H1 (cell line): ENCODE measurements around the gene RTN4RL2. TPM values are rescaled to one million over a fixed set of nuclear protein-coding genes. Genes with fewer than 3 reads are reported as not detected.

Experiments used
- BRCA1 ChIP-seq: IDR thresholded peaks from 2 replicates; pipeline ENCODE4 v1.6.1; 2012; ENCODE audit warnings: low read depth, low read length, improper control_type of control experiment
- CBX5 ChIP-seq: fragments of 300-800, 300-1000 bp; sonication (generic); IDR thresholded peaks from 2 replicates; pipeline ENCODE4 v1.7.1; 2016; ENCODE audit warnings: antibody characterized with exemption, low read length, low read depth
- EZH2 ChIP-seq: fragments of 200-600 bp; sonication (generic); IDR thresholded peaks from 2 replicates; pipeline ENCODE4 v1.7.1; 2012; ENCODE audit warnings: low read depth, mild to moderate bottlenecking, moderate library complexity, low read length, inconsistent platforms; ENCODE audit not compliant: severe bottlenecking
- GTF2F1 ChIP-seq: IDR thresholded peaks from 2 replicates; pipeline ENCODE4 v1.6.1; 2012; ENCODE audit warnings: low read depth, low read length, improper control_type of control experiment, borderline replicate concordance
- HDAC2 ChIP-seq, 2 experiments: fragments of 300-600 bp in 1 of 2; sonication (generic) in 1 of 2; IDR thresholded peaks; 2 replicates each; pipeline ENCODE4 v1.6.1; 2011 to 2012; ENCODE audit warnings: low read depth in 2 of 2, low read length in 2 of 2, mild to moderate bottlenecking in 2 of 2, moderate library complexity in 2 of 2, borderline replicate concordance in 1 of 2, inconsistent platforms in 1 of 2
- KDM4A ChIP-seq: IDR thresholded peaks from one replicate; pipeline ENCODE4 v1.7.1; 2012; ENCODE audit warnings: low read depth, mild to moderate bottlenecking, moderate library complexity, low read length, inconsistent platforms; ENCODE audit not compliant: severe bottlenecking
- NRF1 ChIP-seq: IDR thresholded peaks from 2 replicates; pipeline ENCODE4 v1.6.1; 2011; ENCODE audit warnings: mild to moderate bottlenecking, low read depth, low read length, improper control_type of control experiment
- POLR2A ChIP-seq, 2 experiments: IDR thresholded peaks; 1 replicate in 1 of 2; 2 replicates in 1 of 2; pipeline ENCODE4 v1.6.1; 2011; ENCODE audit warnings: low read depth in 2 of 2, low read length in 2 of 2, mild to moderate bottlenecking in 2 of 2; ENCODE audit errors: control extremely low read depth in 1 of 2
- RXRA ChIP-seq: IDR thresholded peaks from 2 replicates; pipeline ENCODE4 v1.6.1; 2011; ENCODE audit warnings: low read depth, mild to moderate bottlenecking, low read length, moderate library complexity; ENCODE audit not compliant: insufficient read depth
- SIRT6 ChIP-seq: IDR thresholded peaks from one replicate; pipeline ENCODE4 v1.7.1; 2012; ENCODE audit warnings: low read length, inconsistent platforms
- SIX5 ChIP-seq: IDR thresholded peaks from 2 replicates; pipeline ENCODE4 v1.6.1; 2011; ENCODE audit warnings: mild to moderate bottlenecking, low read depth, low read length
- SP1 ChIP-seq: IDR thresholded peaks from 2 replicates; pipeline ENCODE4 v1.6.1; 2011; ENCODE audit warnings: low read depth, low read length
- TCF12 ChIP-seq: IDR thresholded peaks from 2 replicates; pipeline ENCODE4 v1.6.1; 2011; ENCODE audit warnings: low read depth, mild to moderate bottlenecking, low read length
- TEAD4 ChIP-seq: IDR thresholded peaks from 2 replicates; pipeline ENCODE4 v1.6.1; 2012; ENCODE audit warnings: low read depth, low read length, inconsistent platforms, mixed read lengths
- polyA plus RNA-seq, 7 experiments: library from polyadenylated mRNA; depleted of rRNA in 3 of 7; stranded (reverse) in 5 of 7; unstranded in 2 of 7; fragments of >200 nt in 5 of 7; fragments of 200-250 nt in 2 of 7; gene quantifications; 1 replicate in 5 of 7; 2 replicates in 1 of 7; 4 replicates in 1 of 7; pipeline versions ENCODE4 v1.2.1 to v1.2.3, GENCODE V29; 2011 to 2013; ENCODE audit warnings: missing spikeins in 2 of 7, mixed read lengths in 2 of 7
- total RNA-seq: library from RNA; stranded (reverse); fragmentation: NEBNext Ultra II Directional; extraction: Animal tissue kit (Norgen Biotek cat#: 25700); gene quantifications from 2 replicates; pipeline ENCODE4 v1.2.1, GENCODE V29; 2021
- TF ChIP-seq, protein P1 (sequence below): IDR thresholded peaks from 2 replicates; pipeline ENCODE4 v1.6.1; 2012; ENCODE audit warnings: low read length, inconsistent platforms
- TF ChIP-seq, protein P2 (sequence below), 3 experiments: IDR thresholded peaks; 1 replicate in 2 of 3; 2 replicates in 1 of 3; pipeline versions ENCODE4 v1.5.1 to v1.6.1; 2011; ENCODE audit warnings: low read length in 3 of 3, mild to moderate bottlenecking in 3 of 3, inconsistent platforms in 2 of 3, low read depth in 1 of 3, moderate library complexity in 1 of 3; ENCODE audit not compliant: insufficient read depth in 1 of 3; ENCODE audit errors: control extremely low read depth in 1 of 3
- TF ChIP-seq, protein P3 (sequence below): IDR thresholded peaks from 2 replicates; pipeline ENCODE4 v1.6.1; 2012; ENCODE audit warnings: inconsistent platforms

Gene RTN4RL2
- total and polyA plus RNA-seq, 2 of the 8 experiments (the other 6 are each of a cell fraction or from before 2014, with no cell fraction given), result 11.4 to 23.7 TPM

DNA sequence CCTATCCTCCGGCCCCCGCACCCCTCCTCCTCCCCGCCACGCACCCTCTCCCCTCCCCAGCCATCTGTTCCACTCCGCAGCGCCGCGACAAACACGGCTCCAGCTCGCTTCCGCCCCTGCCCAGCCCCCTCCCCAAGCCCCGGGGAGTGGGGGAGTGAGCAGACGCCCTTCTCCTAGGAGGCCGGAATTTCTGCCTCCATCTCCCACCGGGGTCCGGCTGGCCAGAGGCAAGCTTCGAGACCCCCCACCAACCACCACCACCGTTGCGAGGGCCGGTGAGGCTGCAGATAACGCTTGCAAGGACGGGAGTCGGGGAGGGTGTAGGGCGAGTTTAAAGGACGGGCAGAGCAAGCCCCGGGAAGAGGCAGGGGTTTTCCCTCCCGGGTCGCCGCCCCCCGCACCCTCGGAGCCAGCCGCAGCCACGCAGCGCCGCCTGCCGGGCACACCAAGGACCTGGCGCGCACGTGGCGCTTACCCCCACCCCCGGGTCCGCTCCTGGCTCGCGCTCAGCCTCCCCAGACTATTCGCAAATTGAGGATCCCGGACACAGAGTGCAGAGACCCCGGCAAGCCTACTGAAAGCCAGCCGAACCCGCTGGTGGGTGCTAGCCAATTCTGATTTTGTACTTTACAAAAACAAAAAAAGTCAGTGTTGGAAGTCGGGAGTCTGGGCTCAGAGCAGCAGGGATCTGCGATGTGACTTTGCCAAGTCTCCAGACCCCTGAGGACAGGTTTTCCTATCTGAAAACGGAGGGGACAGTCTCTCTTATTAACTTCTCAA is 22.6 kb downstream of the RTN4RL2 start (continued):
- TF ChIP-seq, protein P1, sequence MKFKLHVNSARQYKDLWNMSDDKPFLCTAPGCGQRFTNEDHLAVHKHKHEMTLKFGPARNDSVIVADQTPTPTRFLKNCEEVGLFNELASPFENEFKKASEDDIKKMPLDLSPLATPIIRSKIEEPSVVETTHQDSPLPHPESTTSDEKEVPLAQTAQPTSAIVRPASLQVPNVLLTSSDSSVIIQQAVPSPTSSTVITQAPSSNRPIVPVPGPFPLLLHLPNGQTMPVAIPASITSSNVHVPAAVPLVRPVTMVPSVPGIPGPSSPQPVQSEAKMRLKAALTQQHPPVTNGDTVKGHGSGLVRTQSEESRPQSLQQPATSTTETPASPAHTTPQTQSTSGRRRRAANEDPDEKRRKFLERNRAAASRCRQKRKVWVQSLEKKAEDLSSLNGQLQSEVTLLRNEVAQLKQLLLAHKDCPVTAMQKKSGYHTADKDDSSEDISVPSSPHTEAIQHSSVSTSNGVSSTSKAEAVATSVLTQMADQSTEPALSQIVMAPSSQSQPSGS, result no peak; the same call in 1 of the 2 replicates
- TF ChIP-seq GTF2F1 (no peak), TCF12 (no peak), HDAC2 (IDR thresholded peaks at IDR 0.05; ENCODE audit: borderline replicate concordance in 1 of 2, low read depth in 2 of 2, low read length in 2 of 2) (no peak; a peak in 1 of 4 replicates), RXRA (no peak), EZH2 (no peak), SP1 (no peak), BRCA1 (no peak), TEAD4 (no peak), SIX5 (no peak), SIRT6 (no peak), NRF1 (no peak), CBX5 (no peak), KDM4A (peak; percentile 28), POLR2A (IDR thresholded peaks at IDR 0.05; ENCODE audit: control extremely low read depth in 1 of 2, low read depth in 2 of 2, low read length in 2 of 2) (peak in 1 of 2 experiments; percentile 45; a peak in 1 of 3 replicates)
- TF ChIP-seq, protein P2, sequence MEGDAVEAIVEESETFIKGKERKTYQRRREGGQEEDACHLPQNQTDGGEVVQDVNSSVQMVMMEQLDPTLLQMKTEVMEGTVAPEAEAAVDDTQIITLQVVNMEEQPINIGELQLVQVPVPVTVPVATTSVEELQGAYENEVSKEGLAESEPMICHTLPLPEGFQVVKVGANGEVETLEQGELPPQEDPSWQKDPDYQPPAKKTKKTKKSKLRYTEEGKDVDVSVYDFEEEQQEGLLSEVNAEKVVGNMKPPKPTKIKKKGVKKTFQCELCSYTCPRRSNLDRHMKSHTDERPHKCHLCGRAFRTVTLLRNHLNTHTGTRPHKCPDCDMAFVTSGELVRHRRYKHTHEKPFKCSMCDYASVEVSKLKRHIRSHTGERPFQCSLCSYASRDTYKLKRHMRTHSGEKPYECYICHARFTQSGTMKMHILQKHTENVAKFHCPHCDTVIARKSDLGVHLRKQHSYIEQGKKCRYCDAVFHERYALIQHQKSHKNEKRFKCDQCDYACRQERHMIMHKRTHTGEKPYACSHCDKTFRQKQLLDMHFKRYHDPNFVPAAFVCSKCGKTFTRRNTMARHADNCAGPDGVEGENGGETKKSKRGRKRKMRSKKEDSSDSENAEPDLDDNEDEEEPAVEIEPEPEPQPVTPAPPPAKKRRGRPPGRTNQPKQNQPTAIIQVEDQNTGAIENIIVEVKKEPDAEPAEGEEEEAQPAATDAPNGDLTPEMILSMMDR (IDR thresholded peaks at IDR 0.05; ENCODE audit: control extremely low read depth in 1 of 3, insufficient read depth in 1 of 3, low read depth in 1 of 3, low read length in 3 of 3), result peak; percentile 84 to 92 (median 91)
- TF ChIP-seq, protein P3, sequence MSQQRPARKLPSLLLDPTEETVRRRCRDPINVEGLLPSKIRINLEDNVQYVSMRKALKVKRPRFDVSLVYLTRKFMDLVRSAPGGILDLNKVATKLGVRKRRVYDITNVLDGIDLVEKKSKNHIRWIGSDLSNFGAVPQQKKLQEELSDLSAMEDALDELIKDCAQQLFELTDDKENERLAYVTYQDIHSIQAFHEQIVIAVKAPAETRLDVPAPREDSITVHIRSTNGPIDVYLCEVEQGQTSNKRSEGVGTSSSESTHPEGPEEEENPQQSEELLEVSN, result peak; percentile 83; the same call in 1 of the 2 replicates
